Measurements from ENCODE around the gene AR.

The AR gene

GRCh38 chrX:67727576-67727975 is 183.8 kb downstream of the AR start:
- H3K4me3 ChIP-seq (ENCODE audit: low read depth, low read length): no peak overlapping the region
- DNase-seq (ENCODE audit: low read depth): no peak
- TF ChIP-seq CTCF (IDR thresholded peaks at IDR 0.05; ENCODE audit: low read depth, low read length, missing control alignments): no peak

- DNase-seq (ENCODE audit: low read depth): no peak
- no peak overlapping the region for H3K4me3 ChIP-seq (ENCODE audit: low read depth, low read length)
- no peak for TF ChIP-seq CTCF (IDR thresholded peaks at IDR 0.05; ENCODE audit: low read depth, low read length, missing control alignments)
Observed at GRCh38 chrX:67730296-67730695, 186.5 kb downstream of the AR start.

- no peak for TF ChIP-seq CTCF (IDR thresholded peaks at IDR 0.05; ENCODE audit: low read depth, low read length, missing control alignments)
- H3K4me3 ChIP-seq (ENCODE audit: low read depth, low read length): no peak overlapping the region
- DNase-seq (ENCODE audit: low read depth): no peak
Observed at GRCh38 chrX:67731061-67731460, 187.2 kb downstream of the AR start.

GRCh38 chrX:67732864-67733263 is 189.0 kb downstream of the AR start:
- no peak overlapping the region for H3K4me3 ChIP-seq (ENCODE audit: low read depth, low read length)
- no peak for TF ChIP-seq CTCF (IDR thresholded peaks at IDR 0.05; ENCODE audit: low read depth, low read length, missing control alignments)
- DNase-seq (ENCODE audit: low read depth): no peak

- no peak overlapping the region for H3K4me3 ChIP-seq (ENCODE audit: low read depth, low read length)
- no peak for DNase-seq (ENCODE audit: low read depth)
- no peak for TF ChIP-seq CTCF (IDR thresholded peaks at IDR 0.05; ENCODE audit: low read depth, low read length, missing control alignments)
Observed at GRCh38 chrX:67734111-67734753, 190.4 kb downstream of the AR start.

- no peak for DNase-seq (ENCODE audit: low read depth)
- no peak overlapping the region for H3K4me3 ChIP-seq (ENCODE audit: low read depth, low read length)
- TF ChIP-seq CTCF (IDR thresholded peaks at IDR 0.05; ENCODE audit: low read depth, low read length, missing control alignments): no peak
Observed at GRCh38 chrX:67749536-67749935, 205.7 kb downstream of the AR start.

- TF ChIP-seq CTCF (IDR thresholded peaks at IDR 0.05; ENCODE audit: low read depth, low read length, missing control alignments): no peak
- H3K4me3 ChIP-seq (ENCODE audit: low read depth, low read length): no peak overlapping the region
- no peak for DNase-seq (ENCODE audit: low read depth)
Observed at GRCh38 chrX:67750694-67751093, 206.9 kb downstream of the AR start.
